Retina (tissue), 1 donor: ENCODE results near the gene RASGRP2.
A peak's percentile ranks its signal among the peaks of the same experiment; 100 is the strongest.

Source experiments
- DNase-seq: peaks from one replicate; pipeline ENCODE4 v3.0.0-alpha.2; 2016

Gene RASGRP2

GRCh38 chr11:64694026-64694755 lies 49.8 kb downstream of the RASGRP2 start:
- DNase-seq: no peak

DNA sequence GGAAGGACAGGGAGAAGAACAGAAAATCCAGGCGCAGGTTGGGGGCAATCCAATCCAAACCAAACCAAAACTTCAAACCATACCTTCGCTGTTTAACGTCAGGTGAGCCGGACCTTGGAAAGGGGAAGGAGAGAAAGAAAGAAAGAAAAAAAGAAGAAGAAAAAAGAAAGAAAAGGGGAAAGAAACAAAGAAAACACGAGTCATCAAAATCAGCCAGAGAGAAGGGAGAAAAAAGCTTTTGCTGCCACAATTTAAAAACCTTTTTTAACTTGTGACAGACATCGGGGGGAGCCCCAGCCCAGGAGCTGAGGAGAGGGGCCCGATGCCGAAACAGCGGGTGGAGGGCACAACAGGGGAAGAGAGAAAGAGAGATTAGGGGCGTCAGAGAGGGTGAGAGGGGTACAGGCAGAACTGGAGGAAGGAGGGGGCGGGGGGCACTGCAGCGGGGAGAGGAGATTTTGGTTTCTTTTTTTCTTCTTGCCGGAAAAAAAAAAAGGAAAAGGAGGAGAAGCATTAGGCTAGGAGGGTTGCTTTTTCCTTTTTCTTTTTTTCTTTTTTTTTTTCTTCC lies 51.1 kb downstream of the RASGRP2 start:
- DNase-seq: no peak

GRCh38 chr11:64691543-64691942 lies 52.4 kb downstream of the RASGRP2 start:
- DNase-seq: no peak

DNA sequence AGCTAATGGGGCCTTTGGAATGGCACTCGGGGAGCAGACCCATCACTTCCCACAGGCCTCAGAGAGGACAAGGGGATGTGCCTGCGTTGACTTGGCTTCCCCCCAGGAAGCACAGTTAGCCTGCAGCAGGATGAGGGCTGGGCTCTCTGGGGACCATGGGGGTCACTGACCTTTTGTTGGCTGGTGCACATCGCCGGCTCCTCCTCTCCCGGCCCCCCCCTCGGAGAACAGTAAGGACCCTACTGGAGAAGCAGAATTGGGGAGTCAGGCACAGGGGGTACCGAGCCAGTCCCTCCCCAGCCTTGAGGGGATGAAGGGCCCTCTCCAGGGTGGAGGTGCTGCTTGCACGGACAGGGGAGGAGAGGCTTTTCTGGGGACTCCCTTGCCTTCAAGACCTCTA lies 53.7 kb downstream of the RASGRP2 start:
- DNase-seq: no peak

DNA sequence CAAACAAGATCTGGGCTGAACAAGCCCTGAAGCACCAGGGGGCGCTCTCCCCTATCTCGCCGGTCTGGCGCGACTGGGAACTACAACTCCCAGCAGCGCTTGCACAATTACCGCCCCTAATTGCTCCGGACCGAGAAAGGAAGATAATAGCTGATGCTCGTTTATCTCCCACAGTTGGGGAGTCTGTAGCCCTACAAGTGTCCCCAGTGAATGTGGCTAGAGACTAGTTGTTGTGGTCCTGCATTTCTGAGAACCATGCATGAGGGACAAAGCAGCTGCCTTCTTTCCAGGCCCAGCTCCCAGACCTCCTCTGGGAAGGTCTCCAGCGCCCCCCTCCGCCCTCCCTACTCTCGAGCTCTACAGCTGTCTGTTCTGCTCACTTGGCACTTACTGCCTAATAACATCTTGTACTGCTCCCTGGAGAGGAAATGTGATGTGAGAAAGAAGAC lies 55.4 kb downstream of the RASGRP2 start:
- DNase-seq: peak; percentile 99

DNA sequence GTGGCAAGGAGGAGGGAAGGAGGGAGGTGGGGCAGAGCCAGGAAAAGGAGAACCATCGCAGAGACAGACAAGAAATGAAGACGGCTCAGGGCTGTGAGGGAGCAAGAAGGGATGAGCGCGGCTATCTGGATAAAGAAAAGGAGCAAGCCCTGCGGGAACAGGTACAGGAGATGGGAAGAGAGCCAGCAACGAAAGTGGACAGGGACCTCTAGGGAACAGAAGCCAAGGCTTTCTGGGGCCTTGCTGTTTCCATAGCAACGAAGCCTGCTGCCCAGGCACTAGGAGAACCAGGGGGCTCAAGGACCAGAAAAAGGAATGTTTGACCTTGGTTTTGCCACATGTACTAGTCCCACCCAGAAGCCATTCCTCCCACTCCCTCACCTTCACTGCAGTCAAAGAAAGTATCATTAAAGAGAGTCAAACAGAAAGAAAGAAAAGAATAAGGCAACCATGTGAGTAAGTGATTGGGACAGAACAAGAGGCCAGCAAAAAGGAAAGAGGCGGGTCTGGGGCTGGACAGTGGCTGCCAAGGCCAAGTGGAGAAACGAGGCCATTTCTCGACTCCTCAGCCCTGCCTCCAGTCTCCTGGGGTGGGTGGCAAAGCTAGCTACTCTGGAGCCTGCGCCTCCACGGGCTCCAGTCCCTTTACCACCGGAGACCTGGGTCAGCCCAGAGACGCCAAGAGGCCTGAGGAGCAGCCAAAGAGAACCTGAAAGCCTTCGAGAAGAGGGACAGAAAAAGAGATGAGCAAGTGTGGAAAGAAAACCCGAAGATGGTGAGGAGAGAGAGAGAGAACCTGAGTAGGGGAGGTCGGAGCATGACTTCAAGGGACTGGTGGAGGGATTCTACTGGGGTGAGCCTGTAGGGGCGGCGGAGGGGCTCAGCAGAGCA lies 56.1 kb downstream of the RASGRP2 start:
- DNase-seq: peak; percentile 34

- DNase-seq: no peak
These were observed 56.7 kb downstream of the RASGRP2 start for GRCh38 chr11:64687204-64687603.

DNA sequence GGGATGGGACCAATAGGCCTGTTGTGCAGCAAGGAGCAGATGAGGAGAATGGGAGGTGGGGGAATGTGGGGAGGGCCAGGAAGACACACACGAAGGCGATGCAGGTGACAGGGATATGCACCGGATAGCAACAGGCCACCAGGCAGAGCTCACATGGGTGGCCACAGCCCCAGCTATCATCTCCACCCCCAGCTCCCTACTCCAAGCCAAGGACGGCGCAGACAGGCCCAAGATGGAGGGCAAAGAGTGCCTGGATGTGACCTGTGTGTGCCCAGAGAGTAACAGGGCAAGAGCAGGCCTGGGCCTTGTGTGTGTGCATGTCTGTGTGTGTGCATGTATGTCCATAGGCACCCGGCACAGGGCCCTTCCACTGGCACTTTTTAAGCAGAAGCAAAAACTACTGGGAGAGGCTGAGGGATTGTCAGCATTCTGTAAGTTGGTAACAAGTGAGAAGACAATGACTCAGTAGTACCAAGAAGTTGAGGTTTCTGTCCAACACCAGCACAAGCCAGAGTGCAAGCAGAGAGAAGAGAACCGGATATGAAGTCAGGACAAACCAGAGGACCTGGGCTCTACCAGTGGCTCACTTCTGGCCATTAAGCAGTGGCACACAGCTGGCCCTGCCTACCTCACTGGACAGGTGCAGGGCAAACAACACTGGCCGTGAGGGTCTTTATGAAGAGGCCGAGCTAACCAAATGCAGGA lies 57.3 kb downstream of the RASGRP2 start:
- no peak for DNase-seq

GRCh38 chr11:64685536-64685935 lies 58.4 kb downstream of the RASGRP2 start:
- no peak for DNase-seq

- no peak for DNase-seq
These were observed 59.6 kb downstream of the RASGRP2 start for GRCh38 chr11:64684357-64684756.

DNA sequence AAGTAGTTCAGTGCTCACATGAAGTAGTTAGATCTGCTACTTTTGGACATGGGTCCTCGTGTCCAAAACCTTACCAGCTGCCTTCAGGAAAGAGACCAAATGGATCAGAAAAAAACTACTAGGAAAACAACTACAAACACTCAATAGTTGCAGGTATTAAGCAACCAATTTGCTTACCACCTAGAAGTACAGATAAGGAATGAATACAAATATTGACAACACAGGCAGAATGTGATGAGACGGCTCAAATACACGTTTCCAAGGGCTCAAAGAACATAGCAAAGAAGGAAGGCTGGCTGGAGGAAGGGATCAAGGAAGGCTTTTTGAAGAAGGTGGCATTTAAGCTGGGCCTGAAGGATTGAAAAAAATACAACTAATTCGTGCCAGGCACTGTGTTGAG lies 62.8 kb downstream of the RASGRP2 start:
- no peak for DNase-seq

GRCh38 chr11:64679846-64680245 lies 64.1 kb downstream of the RASGRP2 start:
- DNase-seq: no peak

- DNase-seq: no peak
These were observed 66.4 kb downstream of the RASGRP2 start for GRCh38 chr11:64677441-64678023.
